22Rv1 (cell line): Measurements from ENCODE around the gene DNAJC16.

Experiments
- ZFX ChIP-seq: fragments of 450-650 bp; IDR thresholded peaks from 2 replicates; pipeline ENCODE4 v1.6.1; 2017; ENCODE audit warnings: antibody characterized with exemption, borderline replicate concordance
- TF ChIP-seq, protein P1 (sequence below): fragments of 450-650 bp; IDR thresholded peaks from 2 replicates; pipeline ENCODE4 v1.5.1; 2017; ENCODE audit warnings: mild to moderate bottlenecking

DNA sequence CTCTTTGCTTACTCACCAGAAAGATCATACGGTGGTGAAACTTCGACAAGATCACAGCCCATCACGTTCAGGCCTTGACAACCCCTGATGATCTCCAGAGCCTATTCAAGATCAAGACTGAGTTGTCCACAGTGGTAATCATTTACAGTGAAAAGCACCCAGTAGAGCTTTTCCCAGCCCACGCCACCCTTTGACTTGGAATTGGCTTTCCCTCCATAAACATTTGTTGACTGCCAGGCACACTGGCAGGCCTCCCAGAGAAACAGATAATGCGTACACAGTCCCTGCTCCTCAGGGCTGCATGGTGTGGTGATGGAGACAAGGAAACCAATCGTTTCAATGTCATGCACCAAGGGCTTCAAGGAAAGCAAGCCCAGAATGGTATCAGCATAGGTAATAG is 48.1 kb downstream of the DNAJC16 start:
- TF ChIP-seq, protein P1, sequence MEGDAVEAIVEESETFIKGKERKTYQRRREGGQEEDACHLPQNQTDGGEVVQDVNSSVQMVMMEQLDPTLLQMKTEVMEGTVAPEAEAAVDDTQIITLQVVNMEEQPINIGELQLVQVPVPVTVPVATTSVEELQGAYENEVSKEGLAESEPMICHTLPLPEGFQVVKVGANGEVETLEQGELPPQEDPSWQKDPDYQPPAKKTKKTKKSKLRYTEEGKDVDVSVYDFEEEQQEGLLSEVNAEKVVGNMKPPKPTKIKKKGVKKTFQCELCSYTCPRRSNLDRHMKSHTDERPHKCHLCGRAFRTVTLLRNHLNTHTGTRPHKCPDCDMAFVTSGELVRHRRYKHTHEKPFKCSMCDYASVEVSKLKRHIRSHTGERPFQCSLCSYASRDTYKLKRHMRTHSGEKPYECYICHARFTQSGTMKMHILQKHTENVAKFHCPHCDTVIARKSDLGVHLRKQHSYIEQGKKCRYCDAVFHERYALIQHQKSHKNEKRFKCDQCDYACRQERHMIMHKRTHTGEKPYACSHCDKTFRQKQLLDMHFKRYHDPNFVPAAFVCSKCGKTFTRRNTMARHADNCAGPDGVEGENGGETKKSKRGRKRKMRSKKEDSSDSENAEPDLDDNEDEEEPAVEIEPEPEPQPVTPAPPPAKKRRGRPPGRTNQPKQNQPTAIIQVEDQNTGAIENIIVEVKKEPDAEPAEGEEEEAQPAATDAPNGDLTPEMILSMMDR = no peak
- no peak for TF ChIP-seq ZFX
